ENCODE measurements around the gene PARP1. TPM values are rescaled to one million over a fixed set of nuclear protein-coding genes. Genes with fewer than 3 reads are reported as not detected.
"Not testable (repeated sequence)": the region's sequence is repeated elsewhere in the genome, so short reads cannot be mapped to it uniquely, and the experiment has no call there.

Gene PARP1
- total and polyA plus RNA-seq, 2 donors (not counting 1 experiment from before 2014, with no cell fraction given): 61.7 to 78.4 TPM

- Histone ChIP-seq H2AFZ (ENCODE audit: low read length) (no peak overlapping the region), H3K79me2 (ENCODE audit: control insufficient read depth, insufficient read depth, low read length) (no peaks in the 10 kb centered on the region), H3K27ac (ENCODE audit: insufficient read depth, low read length) (no peak overlapping the region), H3K9me3 (ENCODE audit: control insufficient read depth, insufficient read depth, low read depth, low read length) (no peaks in the 10 kb centered on the region), H4K20me1 (ENCODE audit: control insufficient read depth, extremely low read depth, insufficient read depth, low read length) (no peaks in the 10 kb centered on the region), H3K4me2 (ENCODE audit: extremely low read depth, insufficient read depth, low read length) (no peak overlapping the region), H3K9ac (ENCODE audit: insufficient read depth, low read length) (no peak overlapping the region), H3K27me3 (ENCODE audit: control insufficient read depth, insufficient read depth, low read length) (no peaks in the 10 kb centered on the region), H3K36me3 (ENCODE audit: control insufficient read depth, insufficient read depth, low read length) (no peaks in the 10 kb centered on the region), H3K4me3 (replicated peaks in 1 of 4; ENCODE audit: control extremely low read depth in 1 of 4, insufficient read depth in 1 of 4, low read depth in 3 of 4, low read length in 4 of 4) (no peak overlapping the region), H3K4me1 (ENCODE audit: control insufficient read depth, extremely low read depth, insufficient read depth, low read length) (no peaks in the 10 kb centered on the region)
- DNase-seq (ENCODE audit: low read depth in 2 of 2): no peak
- TF ChIP-seq CTCF (conservative IDR thresholded peaks at IDR 0.05 in 1 of 2, IDR thresholded peaks at IDR 0.05 in 1 of 2; ENCODE audit: low read depth in 1 of 2, low read length in 2 of 2) (no peak), EZH2 (IDR thresholded peaks at IDR 0.05; ENCODE audit: low read length, missing control alignments) (no peak)
Measured at GRCh38 chr1:226432586-226433340, 24.9 kb upstream of the PARP1 start.

GRCh38 chr1:226431898-226432297, 24.0 kb upstream of the PARP1 start:
- not testable (repeated sequence) for H3K79me2 ChIP-seq (ENCODE audit: control insufficient read depth, insufficient read depth, low read length); H2AFZ ChIP-seq (ENCODE audit: low read length); H4K20me1 ChIP-seq (ENCODE audit: control insufficient read depth, extremely low read depth, insufficient read depth, low read length); H3K27ac ChIP-seq (ENCODE audit: insufficient read depth, low read length); H3K9ac ChIP-seq (ENCODE audit: insufficient read depth, low read length); H3K4me3 ChIP-seq (replicated peaks in 1 of 4; ENCODE audit: control extremely low read depth in 1 of 4, insufficient read depth in 1 of 4, low read depth in 3 of 4, low read length in 4 of 4); DNase-seq (ENCODE audit: low read depth in 2 of 2); H3K4me2 ChIP-seq (ENCODE audit: extremely low read depth, insufficient read depth, low read length); H3K9me3 ChIP-seq (ENCODE audit: control insufficient read depth, insufficient read depth, low read depth, low read length); H3K36me3 ChIP-seq (ENCODE audit: control insufficient read depth, insufficient read depth, low read length); H3K4me1 ChIP-seq (ENCODE audit: control insufficient read depth, extremely low read depth, insufficient read depth, low read length); H3K27me3 ChIP-seq (ENCODE audit: control insufficient read depth, insufficient read depth, low read length)

- H3K9me3 ChIP-seq (ENCODE audit: control insufficient read depth, insufficient read depth, low read depth, low read length): no peaks in the 10 kb centered on the region
- DNase-seq (ENCODE audit: low read depth in 2 of 2): no peak
Measured at GRCh38 chr1:226429858-226430715, 22.2 kb upstream of the PARP1 start.

More at GRCh38 chr1:226429858-226430715, 22.2 kb upstream of the PARP1 start:
- no peak overlapping the region for H2AFZ ChIP-seq (ENCODE audit: low read length)
- H3K9ac ChIP-seq (ENCODE audit: insufficient read depth, low read length): no peak overlapping the region
- H3K27me3 ChIP-seq (ENCODE audit: control insufficient read depth, insufficient read depth, low read length): no peaks in the 10 kb centered on the region
- no peak overlapping the region for H3K4me2 ChIP-seq (ENCODE audit: extremely low read depth, insufficient read depth, low read length)
- no peak overlapping the region for H3K4me3 ChIP-seq (replicated peaks in 1 of 4; ENCODE audit: control extremely low read depth in 1 of 4, insufficient read depth in 1 of 4, low read depth in 3 of 4, low read length in 4 of 4)
- H4K20me1 ChIP-seq (ENCODE audit: control insufficient read depth, extremely low read depth, insufficient read depth, low read length): no peaks in the 10 kb centered on the region
- no peaks in the 10 kb centered on the region for H3K4me1 ChIP-seq (ENCODE audit: control insufficient read depth, extremely low read depth, insufficient read depth, low read length)
- TF ChIP-seq EZH2 (IDR thresholded peaks at IDR 0.05; ENCODE audit: low read length, missing control alignments) (no peak), CTCF (conservative IDR thresholded peaks at IDR 0.05 in 1 of 2, IDR thresholded peaks at IDR 0.05 in 1 of 2; ENCODE audit: low read depth in 1 of 2, low read length in 2 of 2) (no peak)
- no peak overlapping the region for H3K27ac ChIP-seq (ENCODE audit: insufficient read depth, low read length)
- no peaks in the 10 kb centered on the region for H3K36me3 ChIP-seq (ENCODE audit: control insufficient read depth, insufficient read depth, low read length)
- no peaks in the 10 kb centered on the region for H3K79me2 ChIP-seq (ENCODE audit: control insufficient read depth, insufficient read depth, low read length)

Data from fibroblast of lung (primary cell).